Naive thymus-derived CD8-positive, alpha-beta T cell (primary cell): ENCODE measurements around the gene PTCRA. TPM values are rescaled to one million over a fixed set of nuclear protein-coding genes. Genes with fewer than 3 reads are reported as not detected.

Experiments used
- ATAC-seq, 2 donors: fragments of 150-1000 bp; cut with Tn5 transposase in 1 of 2; sonication (Bioruptor Pico), chemical (Tn5 transposase) in 1 of 2; 1 replicate in 1 of 2; 2 replicates in 1 of 2; pipeline ENCODE4 v1.10.0; 2021; ENCODE audit warnings: mild to moderate bottlenecking in 2 of 2, moderate library complexity in 2 of 2
- POLR2A ChIA-PET: fragments of 350-600 bp; sonication (Branson Sonifier 250); formaldehyde crosslinking; loops from one replicate; lab custom pipeline; 2021; ENCODE audit warnings: antibody characterized with exemption; lab: Charles Lee
- DNase-seq, 10 donors: peaks; one replicate each; pipeline versions ENCODE4 v3.0.0 to v3.0.0-alpha.2; 2020 to 2022
- H3K27ac Mint-ChIP-seq, 10 donors: one replicate each; pipeline ENCODE4 v1.8.0; 2020 to 2022; ENCODE audit warnings: mild to moderate bottlenecking in 10 of 10, mixed read lengths in 10 of 10, moderate library complexity in 4 of 10, inconsistent platforms in 1 of 10
- H3K27me3 Mint-ChIP-seq, 5 donors: one replicate each; pipeline ENCODE4 v1.8.0; 2021 to 2022; ENCODE audit warnings: mixed read lengths in 5 of 5
- H3K36me3 Mint-ChIP-seq, 3 donors: one replicate each; pipeline ENCODE4 v1.8.0; 2020 to 2022; ENCODE audit warnings: mixed read lengths in 3 of 3, mild to moderate bottlenecking in 2 of 3, inconsistent platforms in 1 of 3
- H3K4me1 Mint-ChIP-seq, 4 donors: one replicate each; pipeline ENCODE4 v1.8.0; 2021 to 2022; ENCODE audit warnings: mixed read lengths in 4 of 4
- H3K4me3 Mint-ChIP-seq, 10 donors: one replicate each; pipeline ENCODE4 v1.8.0; 2020 to 2022; ENCODE audit warnings: mild to moderate bottlenecking in 10 of 10, mixed read lengths in 10 of 10, moderate library complexity in 6 of 10, inconsistent platforms in 1 of 10
- H3K9me3 Mint-ChIP-seq, 9 donors: one replicate each; pipeline ENCODE4 v1.8.0; 2020 to 2022; ENCODE audit warnings: mixed read lengths in 9 of 9, mild to moderate bottlenecking in 3 of 9, inconsistent platforms in 1 of 9, moderate library complexity in 1 of 9
- polyA plus RNA-seq, 3 donors: library from polyadenylated mRNA; unstranded; fragments of 300-500 nt; fragmentation: Illumina TruSeq; gene quantifications; one replicate each; pipeline ENCODE4 v1.2.3, GENCODE V29; 2021
- total RNA-seq, 8 experiments: library from RNA in 2 of 8; stranded (reverse) in 2 of 8; gene quantifications; one replicate each; pipeline ENCODE4 v1.2.3 and lab custom pipeline; 2021 to 2026

Gene PTCRA
- total and polyA plus RNA-seq, 5 experiments from 2014 or later: not detected

DNA sequence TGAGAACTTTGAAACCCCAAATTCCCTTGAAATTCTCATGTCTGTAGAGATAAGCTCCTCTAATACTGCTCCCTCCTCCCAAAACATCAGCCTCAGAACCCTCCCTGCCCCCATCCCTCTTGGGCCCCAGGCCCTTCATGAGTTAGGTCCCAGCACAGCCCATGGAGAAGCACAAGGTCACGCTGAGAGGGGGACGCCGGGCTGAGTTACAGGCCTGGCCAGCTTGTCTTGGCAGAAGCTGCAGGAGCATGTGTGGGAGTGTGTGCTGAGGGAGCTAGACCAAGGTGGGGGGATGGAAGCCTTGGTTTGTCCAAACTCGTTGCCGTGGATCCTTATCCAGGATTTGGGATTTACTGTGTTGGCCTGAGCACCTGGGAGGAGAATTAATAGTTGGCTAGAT, 8.5 kb upstream of the PTCRA start:
- Mint-ChIP-seq H3K36me3 (no peaks in the 10 kb centered on the region), H3K4me3 (no peak overlapping the region), H3K9me3 (no peaks in the 10 kb centered on the region), H3K27ac (no peak overlapping the region), H3K4me1 (peaks cover 3 to 7% (median 5%) of the 10 kb centered on the region in 4 donors), H3K27me3 (peaks cover 3 to 8% (median 4%) of the 10 kb centered on the region in 5 donors)
- POLR2A ChIA-PET: no interaction called here
- DNase-seq (no peak), ATAC-seq (no peak)

- Mint-ChIP-seq H3K4me3 (no peak overlapping the region), H3K27me3 (peaks cover 6 to 13% (median 6%) of the 10 kb centered on the region in 5 donors), H3K9me3 (no peaks in the 10 kb centered on the region), H3K36me3 (no peaks in the 10 kb centered on the region), H3K4me1 (peaks cover 3 to 6% (median 3%) of the 10 kb centered on the region in 4 donors), H3K27ac (no peak overlapping the region)
- POLR2A ChIA-PET: no interaction called here
- ATAC-seq: no peak
- DNase-seq: no peak
Observed at GRCh38 chr6:42909835-42910234, 6.0 kb upstream of the PTCRA start.

DNA sequence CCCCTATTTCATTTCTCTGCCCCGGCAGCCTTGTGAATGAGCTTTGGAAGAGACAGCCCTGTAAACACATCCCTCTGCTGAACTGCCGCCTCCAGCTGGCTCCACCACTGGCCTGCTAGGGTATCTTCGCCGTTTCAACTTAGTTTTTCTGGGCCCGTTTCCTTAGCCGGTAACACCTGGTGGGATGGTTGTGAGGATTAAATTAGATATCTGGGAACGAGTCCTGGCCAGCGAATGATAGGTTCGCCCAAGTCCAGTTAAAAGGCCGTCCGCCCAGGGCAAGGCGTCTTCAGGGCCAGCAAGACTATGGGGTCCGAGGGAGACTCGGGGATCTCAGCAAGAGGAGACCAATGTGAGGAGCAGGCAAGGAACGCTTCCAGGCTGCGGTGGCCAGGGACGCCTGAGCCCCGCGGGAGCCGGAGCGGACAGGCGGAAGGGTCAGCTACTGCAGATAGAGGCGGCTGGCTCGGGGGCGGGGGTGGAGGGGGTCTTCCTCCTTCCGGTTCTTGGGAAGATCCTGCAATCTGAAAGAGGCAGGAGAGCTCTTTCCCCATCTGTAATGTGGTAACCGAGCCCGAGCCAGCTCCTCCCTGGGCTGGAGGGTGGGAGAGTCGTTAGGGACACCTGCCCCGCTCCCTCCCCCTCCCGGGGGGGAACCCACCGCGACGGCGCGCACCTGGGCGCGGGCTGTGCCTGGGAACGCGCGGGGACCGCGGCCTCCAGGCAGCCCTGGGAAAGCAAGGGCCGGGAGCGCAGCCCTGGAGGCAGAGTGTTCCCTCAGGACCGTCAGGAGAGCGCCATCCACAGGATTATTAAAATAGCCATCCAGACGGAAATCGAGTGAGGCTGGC, 4.5 kb upstream of the PTCRA start:
- Mint-ChIP-seq H3K4me1 (peaks cover 3 to 6% (median 3%) of the 10 kb centered on the region in 4 donors), H3K27me3 (peaks cover 6 to 13% (median 6%) of the 10 kb centered on the region in 5 donors), H3K9me3 (no peaks in the 10 kb centered on the region), H3K4me3 (peak overlapping the region; percentile 19 to 80 (median 72)), H3K36me3 (no peaks in the 10 kb centered on the region), H3K27ac (peak overlapping the region in 3 of 10 donors; percentile 24 to 84 (median 65))
- DNase-seq (no peak), ATAC-seq (peak; percentile 37 to 44)
- POLR2A ChIA-PET: interaction anchor here (0.7 to 1.0 kb wide), 3 partner anchors 18 to 615 kb away, joined by 3 to 9 read pairs (median 8); partner anchors contain the start of gene CNPY3

GRCh38 chr6:42914546-42914945, 1.3 kb upstream of the PTCRA start:
- Mint-ChIP-seq H3K27me3 (peaks cover 6 to 13% (median 6%) of the 10 kb centered on the region in 5 donors), H3K4me1 (peaks cover 3 to 6% (median 3%) of the 10 kb centered on the region in 4 donors), H3K9me3 (no peaks in the 10 kb centered on the region), H3K4me3 (no peak overlapping the region), H3K27ac (no peak overlapping the region), H3K36me3 (no peaks in the 10 kb centered on the region)
- DNase-seq: no peak
- POLR2A ChIA-PET: interaction anchor here (0.7 to 1.5 kb wide), 5 partner anchors 8 to 334 kb away, joined by 3 to 8 read pairs (median 4); partner anchors contain the start of gene CNPY3
- ATAC-seq: no peak

DNA sequence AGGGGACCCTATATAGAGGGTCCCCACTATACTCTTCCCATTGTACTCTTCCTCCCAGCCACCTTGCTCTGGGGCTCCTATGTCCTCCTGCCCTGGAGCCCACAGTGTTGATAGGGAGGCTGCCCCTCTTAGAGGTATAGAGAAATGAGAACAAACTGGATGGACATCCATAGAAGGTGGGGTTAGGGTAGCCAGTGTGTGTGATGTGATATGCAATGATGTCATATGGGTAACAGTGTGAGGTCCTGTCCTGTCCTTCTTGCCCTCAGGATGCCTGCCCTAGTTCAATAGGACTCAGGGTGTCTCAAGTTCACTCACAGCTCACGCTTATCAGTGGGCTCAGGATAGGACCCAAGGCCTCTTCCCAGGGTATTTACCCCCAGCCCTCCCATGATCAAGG, 435 bp downstream of the PTCRA start:
- Mint-ChIP-seq H3K27ac (peak overlapping the region in 1 of 10 donors; percentile 60), H3K4me3 (no peak overlapping the region), H3K27me3 (peaks cover 3 to 9% (median 4%) of the 10 kb centered on the region in 5 donors), H3K9me3 (no peaks in the 10 kb centered on the region), H3K4me1 (peaks cover 1 to 2% (median 1%) of the 10 kb centered on the region in 4 donors), H3K36me3 (no peaks in the 10 kb centered on the region)
- ATAC-seq: no peak
- no peak for DNase-seq
- POLR2A ChIA-PET: no interaction called here

DNA sequence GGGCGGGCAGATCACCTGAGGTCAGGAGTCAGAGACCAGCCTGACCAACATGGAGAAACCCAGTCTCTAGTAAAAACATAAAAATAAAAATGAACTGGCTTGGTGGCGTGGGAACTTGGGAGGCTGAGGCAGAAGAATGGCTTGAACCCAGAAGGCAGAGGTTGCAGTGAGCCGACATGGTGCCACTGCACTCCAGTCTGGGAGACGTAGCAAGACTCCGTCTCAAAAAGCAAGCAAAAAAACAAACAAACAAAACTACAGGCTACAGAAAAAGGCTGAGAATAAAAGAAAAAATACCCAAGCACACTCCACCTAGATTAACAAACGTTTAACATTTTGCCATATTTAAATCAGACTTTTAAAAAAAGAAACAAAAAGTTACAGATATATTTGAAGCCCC, 5.9 kb downstream of the PTCRA start:
- no peaks in the 10 kb centered on the region for H3K9me3 Mint-ChIP-seq
- no peaks in the 10 kb centered on the region for H3K36me3 Mint-ChIP-seq
- no peak overlapping the region for H3K27ac Mint-ChIP-seq
- no peak for ATAC-seq
- peaks cover 0 to 6% (median 2%) of the 10 kb centered on the region in 4 donors for H3K4me1 Mint-ChIP-seq
- no peak for DNase-seq
- POLR2A ChIA-PET: interaction anchor here (0.7 kb wide), 1 partner anchor 8 kb away, joined by 3 read pairs; no protein-coding TSS in a partner anchor
- H3K4me3 Mint-ChIP-seq: no peak overlapping the region
- H3K27me3 Mint-ChIP-seq: no peaks in the 10 kb centered on the region

DNA sequence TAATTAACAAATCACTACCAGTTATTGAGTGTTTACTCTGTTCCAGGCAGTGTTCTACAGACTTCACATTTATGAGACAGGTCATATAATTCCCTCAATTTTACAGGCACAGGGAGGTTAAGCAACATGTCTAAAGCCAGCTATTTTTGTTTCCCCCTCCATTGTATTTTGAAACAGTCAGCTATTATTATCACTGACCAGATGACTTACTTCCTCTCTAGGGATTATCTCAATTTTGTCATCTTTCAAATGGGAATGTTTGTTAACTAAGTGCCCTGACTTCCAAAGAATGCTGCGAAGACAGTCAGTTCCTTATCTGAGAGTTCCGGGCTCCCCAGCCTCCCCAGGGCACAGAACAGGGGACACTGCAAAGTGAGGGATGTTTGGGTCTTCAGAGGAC, 7.8 kb downstream of the PTCRA start:
- Mint-ChIP-seq H3K27ac (peak overlapping the region in 1 of 10 donors; percentile 46), H3K4me3 (no peak overlapping the region), H3K36me3 (no peaks in the 10 kb centered on the region), H3K9me3 (no peaks in the 10 kb centered on the region), H3K27me3 (no peaks in the 10 kb centered on the region), H3K4me1 (peaks cover 3 to 11% (median 7%) of the 10 kb centered on the region in 4 donors)
- no peak for ATAC-seq
- no peak for DNase-seq
- POLR2A ChIA-PET: no interaction called here

DNA sequence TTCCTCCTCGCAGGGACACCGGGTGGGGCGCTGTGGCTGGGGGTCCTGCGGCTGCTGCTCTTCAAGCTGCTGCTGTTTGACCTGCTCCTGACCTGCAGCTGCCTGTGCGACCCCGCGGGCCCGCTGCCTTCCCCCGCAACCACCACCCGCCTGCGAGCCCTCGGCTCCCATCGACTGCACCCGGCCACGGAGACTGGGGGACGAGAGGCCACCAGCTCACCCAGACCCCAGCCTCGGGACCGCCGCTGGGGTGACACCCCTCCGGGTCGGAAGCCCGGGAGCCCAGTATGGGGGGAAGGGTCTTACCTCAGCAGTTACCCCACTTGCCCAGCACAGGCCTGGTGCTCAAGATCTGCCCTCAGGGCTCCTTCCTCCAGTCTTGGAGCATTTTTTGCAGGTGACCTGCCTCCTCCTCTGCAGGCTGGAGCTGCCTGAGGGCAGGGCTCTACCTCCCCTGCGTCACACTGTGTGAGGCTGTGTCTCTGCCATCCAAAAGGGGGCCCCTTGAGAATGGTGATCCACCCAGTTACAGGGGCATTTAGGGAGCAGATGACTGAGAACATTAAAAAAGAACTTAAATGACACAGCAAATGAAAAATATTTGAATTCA, 9.5 kb downstream of the PTCRA start:
- no peaks in the 10 kb centered on the region for H3K27me3 Mint-ChIP-seq
- DNase-seq: no peak
- POLR2A ChIA-PET: interaction anchor here (1.6 kb wide), 1 partner anchor 54 kb away, joined by 5 read pairs; the partner anchor contains the start of gene PEX6
- no peaks in the 10 kb centered on the region for H3K9me3 Mint-ChIP-seq
- peaks cover 0 to 3% (median 0%) of the 10 kb centered on the region in 3 donors for H3K36me3 Mint-ChIP-seq
- peak overlapping the region in 5 of 10 donors; percentile 35 to 97 (median 44) for H3K27ac Mint-ChIP-seq
- H3K4me3 Mint-ChIP-seq: no peak overlapping the region
- peaks cover 10 to 23% (median 20%) of the 10 kb centered on the region in 4 donors for H3K4me1 Mint-ChIP-seq
- no peak for ATAC-seq

- Mint-ChIP-seq H3K9me3 (no peaks in the 10 kb centered on the region), H3K4me1 (peaks cover 32 to 59% (median 55%) of the 10 kb centered on the region in 4 donors), H3K27me3 (no peaks in the 10 kb centered on the region), H3K27ac (peak within 1 kb of the TSS; percentile 97 to 100 (median 99)), H3K36me3 (peaks cover 0 to 25% (median 0%) of the 10 kb centered on the region in 3 donors), H3K4me3 (peak within 1 kb of the TSS; percentile 92 to 100 (median 96))
- POLR2A ChIA-PET: interaction anchor here (0.6 to 5.2 kb wide), 63 partner anchors 10 to 1851 kb away, joined by 3 to 144 read pairs (median 5); partner anchors contain the start of genes ABCC10, BICRAL, BYSL and CUL7
- peak; percentile 82 for ATAC-seq
- DNase-seq: peak; percentile 87 to 97 (median 94)
Observed at GRCh38 chr6:42928986-42929820, 13.3 kb downstream of the PTCRA start, which contains the start of gene CNPY3. Gene CNPY3, plus strand, starts transcription at chr6:42929480. Its CDS starts 91 bp downstream, at chr6:42929571.

- H3K27ac Mint-ChIP-seq: peak overlapping the region; percentile 97 to 100 (median 99)
- DNase-seq (peak in 5 of 10 donors; percentile 37 to 57 (median 52)), ATAC-seq (peak; percentile 21 to 42)
- H3K4me3 Mint-ChIP-seq: peak overlapping the region; percentile 92 to 100 (median 96)
- peaks cover 32 to 64% (median 60%) of the 10 kb centered on the region in 4 donors for H3K4me1 Mint-ChIP-seq
- POLR2A ChIA-PET: interaction anchor here (0.6 to 5.2 kb wide), 59 partner anchors 9 to 1851 kb away, joined by 3 to 144 read pairs (median 6); partner anchors contain the start of genes ABCC10, BICRAL, BYSL and CUL7
- H3K27me3 Mint-ChIP-seq: no peaks in the 10 kb centered on the region
- H3K9me3 Mint-ChIP-seq: no peaks in the 10 kb centered on the region
- H3K36me3 Mint-ChIP-seq: peaks cover 0 to 32% (median 0%) of the 10 kb centered on the region in 3 donors
Observed at GRCh38 chr6:42929821-42930360, 14.0 kb downstream of the PTCRA start.

GRCh38 chr6:42932412-42932811, 16.6 kb downstream of the PTCRA start:
- Mint-ChIP-seq H3K9me3 (no peaks in the 10 kb centered on the region), H3K4me1 (peaks cover 38 to 78% (median 73%) of the 10 kb centered on the region in 4 donors), H3K27ac (peak overlapping the region; percentile 86 to 99 (median 94)), H3K4me3 (peak overlapping the region; percentile 55 to 100 (median 74)), H3K36me3 (peaks cover 0 to 56% (median 6%) of the 10 kb centered on the region in 3 donors), H3K27me3 (no peaks in the 10 kb centered on the region)
- DNase-seq (no peak), ATAC-seq (no peak)
- POLR2A ChIA-PET: interaction anchor here (0.8 to 5.2 kb wide), 3 partner anchors 15 to 81 kb away, joined by 3 to 109 read pairs (median 3); partner anchors contain the start of genes KLHDC3 and MEA1
